Suprapubic skin (tissue), 4 donors: ENCODE data around the gene YWHAQ. TPM values are rescaled to one million over a fixed set of nuclear protein-coding genes. Genes with fewer than 3 reads are reported as not detected.
"Not testable (repeated sequence)": the region's sequence is repeated elsewhere in the genome, so short reads cannot be mapped to it uniquely, and the experiment has no call there.

Experiments used
- DNase-seq, 2 donors: peaks; one replicate each; pipeline ENCODE4 v3.0.0-alpha.2; 2019; ENCODE audit warnings: low spot score in 2 of 2
- H3K27ac ChIP-seq: fragments of 200-600 bp; sonication (generic); one replicate; pipeline ENCODE4 v1.5.1; 2019
- H3K27me3 ChIP-seq: fragments of 200-600 bp; sonication (generic); one replicate; pipeline ENCODE4 v1.5.1; 2019
- H3K36me3 ChIP-seq: fragments of 200-600 bp; sonication (generic); one replicate; pipeline ENCODE4 v1.5.1; 2019
- H3K4me1 ChIP-seq: fragments of 200-600 bp; sonication (generic); one replicate; pipeline ENCODE4 v1.5.1; 2019
- H3K4me3 ChIP-seq: fragments of 200-600 bp; sonication (generic); one replicate; pipeline ENCODE4 v1.5.1; 2019; ENCODE audit warnings: mild to moderate bottlenecking
- H3K9me3 ChIP-seq: fragments of 200-600 bp; sonication (generic); one replicate; pipeline ENCODE4 v1.5.1; 2019
- CTCF ChIP-seq, 2 donors: fragments of 200-600 bp in 1 of 2; fragments of 450-650 bp in 1 of 2; sonication (generic) in 1 of 2; IDR thresholded peaks; one replicate each; pipeline ENCODE4 v1.5.1; 2016 to 2019; ENCODE audit warnings: antibody characterized with exemption in 2 of 2, mild to moderate bottlenecking in 1 of 2, moderate library complexity in 1 of 2
- EP300 ChIP-seq: sonication (generic); formaldehyde crosslinking; IDR thresholded peaks from one replicate; pipeline ENCODE4 v1.6.1; 2017; ENCODE audit warnings: antibody characterized with exemption
- POLR2A ChIP-seq, 2 donors: fragments of 450-650 bp; IDR thresholded peaks; one replicate each; pipeline ENCODE4 v1.6.1; 2017; ENCODE audit warnings: antibody characterized with exemption in 2 of 2, mild to moderate bottlenecking in 2 of 2, moderate library complexity in 2 of 2
- POLR2AphosphoS5 ChIP-seq, 3 donors: sonication (generic); formaldehyde crosslinking; IDR thresholded peaks; one replicate each; pipeline ENCODE4 v1.6.1; 2017; ENCODE audit warnings: antibody characterized with exemption in 3 of 3
- WGBS: methylation state at CpG from one replicate; pipeline ENCODE4 v1.1.5; 2018; 5-methylcytosine and 5-hydroxymethylcytosine counted together
- total RNA-seq, 4 donors: library from RNA; depleted of rRNA; stranded (reverse); fragments of >200 nt; gene quantifications; one replicate each; pipeline ENCODE4 v1.1.0, GENCODE V29; 2016

YWHAQ gene
- total RNA-seq, 4 donors from 2014 or later: 84.6 to 172 (median 165) TPM

- no peak for DNase-seq
- Histone ChIP-seq H3K4me1 (peaks cover 17% of the 10 kb centered on the region), H3K4me3 (no peak overlapping the region), H3K27ac (no peak overlapping the region), H3K36me3 (peaks cover 27% of the 10 kb centered on the region), H3K27me3 (no peaks in the 10 kb centered on the region), H3K9me3 (peaks cover 6% of the 10 kb centered on the region)
- 100% methylated on average over 1 of the region's 1 CpG for WGBS
- TF ChIP-seq EP300 (no peak), POLR2A (IDR thresholded peaks at IDR 0.05) (no peak), CTCF (IDR thresholded peaks at IDR 0.05) (no peak), POLR2AphosphoS5 (IDR thresholded peaks at IDR 0.05) (no peak)
Observed at GRCh38 chr2:9599430-9599829, 31.4 kb downstream of the YWHAQ start.

DNA sequence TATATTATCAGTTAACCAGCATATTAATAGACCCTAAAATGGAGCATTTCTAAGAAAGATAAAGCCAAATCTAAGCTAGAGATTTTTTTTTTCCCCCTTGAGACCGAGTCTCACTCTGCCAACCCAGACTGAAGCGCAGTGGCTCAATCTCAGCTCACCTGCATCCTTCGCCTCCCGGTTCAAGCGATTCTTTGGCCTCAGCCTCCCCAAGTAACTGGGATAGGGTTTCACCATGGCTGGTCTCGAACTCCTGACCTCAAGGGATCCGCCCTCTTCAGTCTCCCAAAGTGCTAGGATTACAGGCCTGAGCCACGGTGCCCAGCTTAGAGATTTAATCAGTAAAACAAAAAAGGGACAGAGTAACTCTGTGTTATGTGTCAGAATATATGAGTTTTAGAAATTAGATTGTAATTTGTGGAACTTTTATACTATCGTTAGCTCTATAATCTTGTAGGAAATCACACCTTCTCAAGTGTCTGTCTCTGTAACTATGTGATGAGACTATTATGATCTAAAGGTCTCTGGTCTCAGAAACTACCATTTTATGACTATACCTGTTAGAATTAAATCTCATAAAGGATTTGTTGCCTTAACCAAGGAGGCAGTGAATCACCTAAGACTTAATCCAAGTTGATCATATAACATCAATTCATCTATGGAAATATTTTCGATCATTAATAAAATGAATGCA, 34.0 kb downstream of the YWHAQ start:
- H3K27me3 ChIP-seq: no peaks in the 10 kb centered on the region
- H3K4me1 ChIP-seq: peaks cover 28% of the 10 kb centered on the region
- no peak overlapping the region for H3K27ac ChIP-seq
- no peak for DNase-seq
- no peak overlapping the region for H3K4me3 ChIP-seq
- H3K9me3 ChIP-seq: peaks cover 6% of the 10 kb centered on the region
- TF ChIP-seq POLR2A (IDR thresholded peaks at IDR 0.05) (no peak), POLR2AphosphoS5 (IDR thresholded peaks at IDR 0.05) (no peak), CTCF (IDR thresholded peaks at IDR 0.05) (no peak), EP300 (no peak)
- WGBS: 93% methylated on average over 10 of the region's 10 CpGs
- peaks cover 27% of the 10 kb centered on the region for H3K36me3 ChIP-seq

GRCh38 chr2:9595746-9596145, 35.1 kb downstream of the YWHAQ start:
- WGBS: 80% methylated on average over 2 of the region's 2 CpGs
- no peak for DNase-seq
- H3K27ac ChIP-seq: no peak overlapping the region
- H3K27me3 ChIP-seq: no peaks in the 10 kb centered on the region
- H3K4me1 ChIP-seq: peaks cover 28% of the 10 kb centered on the region
- H3K36me3 ChIP-seq: peaks cover 24% of the 10 kb centered on the region
- H3K4me3 ChIP-seq: no peak overlapping the region
- TF ChIP-seq EP300: no peak
- no peak for TF ChIP-seq POLR2A (IDR thresholded peaks at IDR 0.05)
- no peak for TF ChIP-seq CTCF (IDR thresholded peaks at IDR 0.05)
- TF ChIP-seq POLR2AphosphoS5 (IDR thresholded peaks at IDR 0.05): no peak
- H3K9me3 ChIP-seq: peaks cover 6% of the 10 kb centered on the region

- DNase-seq, H3K9me3 ChIP-seq, H3K27me3 ChIP-seq, H3K4me3 ChIP-seq: not testable (repeated sequence)
- Histone ChIP-seq H3K36me3 (peaks cover 21% of the 10 kb centered on the region), H3K27ac (peak overlapping the region; percentile 34), H3K4me1 (peaks cover 28% of the 10 kb centered on the region)
- WGBS: 77% methylated on average over 6 of the region's 6 CpGs
Observed at GRCh38 chr2:9595256-9595655, 35.5 kb downstream of the YWHAQ start.

DNA sequence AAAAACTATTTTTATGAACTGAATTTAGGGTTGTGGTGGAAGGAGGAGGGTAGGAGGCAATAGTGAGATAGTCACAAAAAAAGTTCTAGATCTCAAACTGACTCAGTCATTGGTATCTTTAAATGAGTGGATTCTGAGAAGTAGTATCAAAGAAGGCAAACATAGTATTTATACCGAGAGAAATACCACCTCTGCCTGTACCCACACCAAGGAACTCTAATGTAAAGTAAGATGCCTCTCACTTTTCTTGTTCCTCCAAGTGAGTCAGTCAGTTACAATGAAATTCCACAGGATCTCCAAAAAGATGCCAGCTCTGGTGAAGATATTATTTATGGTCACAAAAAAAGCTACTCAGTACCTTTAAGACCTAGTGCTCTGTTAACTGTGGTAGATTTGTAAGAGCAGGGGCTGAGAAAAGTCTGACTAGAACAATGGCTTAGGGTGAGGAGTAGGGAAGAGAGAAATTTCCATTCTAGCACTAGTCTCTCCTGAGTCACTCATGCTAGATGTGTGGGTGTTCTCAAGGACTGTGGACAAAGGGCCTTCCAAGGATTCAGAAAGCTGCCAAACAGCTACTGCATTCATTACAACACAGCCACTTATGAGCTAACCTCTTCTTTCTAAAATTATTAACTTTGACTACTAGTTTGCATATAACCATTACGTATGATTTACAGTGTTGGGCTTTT, 36.3 kb downstream of the YWHAQ start:
- Histone ChIP-seq H3K4me3 (no peak overlapping the region), H3K4me1 (peaks cover 28% of the 10 kb centered on the region), H3K9me3 (peaks cover 5% of the 10 kb centered on the region), H3K27me3 (no peaks in the 10 kb centered on the region), H3K27ac (peak overlapping the region; percentile 34), H3K36me3 (peaks cover 21% of the 10 kb centered on the region)
- DNase-seq: no peak
- TF ChIP-seq POLR2AphosphoS5 (IDR thresholded peaks at IDR 0.05) (no peak), CTCF (IDR thresholded peaks at IDR 0.05) (no peak), EP300 (no peak), POLR2A (IDR thresholded peaks at IDR 0.05) (no peak)
- 60% methylated on average over 2 of the region's 2 CpGs for WGBS
